Spleen (tissue), 7 donors: ENCODE data around the gene HMGXB3.

ENCODE experiments used
- CTCF ChIP-seq, 11 experiments: fragments of 200-600 bp in 7 of 11; fragments of 450-650 bp in 4 of 11; sonication (generic) in 4 of 11; IDR thresholded peaks in 8 of 11; conservative IDR thresholded peaks in 3 of 11; 1 replicate in 7 of 11; 2 replicates in 4 of 11; pipeline versions ENCODE4 v1.4.0 to v1.8.0; 2016 to 2021; ENCODE audit warnings: antibody characterized with exemption in 11 of 11, inconsistent platforms in 4 of 11, mild to moderate bottlenecking in 1 of 11
- POLR2A ChIP-seq, 3 donors: fragments of 450-650 bp; IDR thresholded peaks; one replicate each; pipeline ENCODE4 v1.5.1; 2017; ENCODE audit warnings: antibody characterized with exemption in 3 of 3, mild to moderate bottlenecking in 1 of 3
- POLR2AphosphoS5 ChIP-seq, 3 donors: sonication (generic); formaldehyde crosslinking; IDR thresholded peaks; one replicate each; pipeline ENCODE4 v1.5.1; 2017; ENCODE audit warnings: antibody characterized with exemption in 3 of 3
- donor health status: DM: no; HTN: no; CAD: no; lungs with moderate emphysema.
- donor health status: DM: no; HTN: no; CAD: no.
- donor health status: DM: no; HTN: no; CAD: no.

GRCh38 chr5:150082374-150082773 is 81.8 kb downstream of the HMGXB3 start:
- TF ChIP-seq POLR2AphosphoS5 (IDR thresholded peaks at IDR 0.05) (no peak), POLR2A (IDR thresholded peaks at IDR 0.05) (no peak), CTCF (IDR thresholded peaks at IDR 0.05 in 8 of 11, conservative IDR thresholded peaks at IDR 0.05 in 3 of 11) (no peak)
